Erythroblast (primary cell): Measurements from ENCODE around the gene NUP93.

Experiments used
- GATA1 ChIP-seq: IDR thresholded peaks from 2 replicates; pipeline ENCODE4 v1.6.1; 2011; ENCODE audit warnings: low read depth, mild to moderate bottlenecking, control low read depth, low read length, moderate library complexity
- POLR2A ChIP-seq: IDR thresholded peaks from 2 replicates; pipeline ENCODE4 v1.6.1; 2011; ENCODE audit warnings: mild to moderate bottlenecking, low read length

- TF ChIP-seq POLR2A (no peak), GATA1 (no peak)
Measured at GRCh38 chr16:56747486-56748045, 17.6 kb downstream of the NUP93 start.
